Adrenal gland (tissue), 5 donors: ENCODE measurements around the gene UTP18.

Source experiments
- CTCF ChIP-seq, 6 experiments: fragments of 450-650 bp in 4 of 6; fragments of 200-600 bp in 2 of 6; sonication (generic) in 1 of 6; IDR thresholded peaks; 1 replicate in 5 of 6; 2 replicates in 1 of 6; pipeline versions ENCODE4 v1.5.1 to v1.8.0; 2016 to 2021; ENCODE audit warnings: antibody characterized with exemption in 6 of 6, mild to moderate bottlenecking in 2 of 6, moderate library complexity in 1 of 6
- POLR2A ChIP-seq, 2 donors: fragments of 450-650 bp; IDR thresholded peaks; one replicate each; pipeline ENCODE4 v1.6.1; 2017; ENCODE audit warnings: antibody characterized with exemption in 2 of 2, mild to moderate bottlenecking in 2 of 2, moderate library complexity in 1 of 2
- donor health status: DM: no; HTN: no; CAD: no.

- TF ChIP-seq CTCF (IDR thresholded peaks at IDR 0.05) = no peak
- no peak for TF ChIP-seq POLR2A (IDR thresholded peaks at IDR 0.05)
Observed at GRCh38 chr17:51275381-51275780, 15.0 kb downstream of the UTP18 start.
